Vagina (tissue), 1 donor: Measurements from ENCODE around the gene CNTROB. TPM values are rescaled to one million over a fixed set of nuclear protein-coding genes. Genes with fewer than 3 reads are reported as not detected.
A peak's percentile ranks its signal among the peaks of the same experiment; 100 is the strongest.

Experiments used
- small RNA-seq: library from RNA; depleted of rRNA; stranded (forward); fragments of <200 nt; gene quantifications from one replicate; pipeline ENCODE3, GENCODE V24; 2016
- total RNA-seq: library from RNA; depleted of rRNA; stranded (reverse); fragments of >200 nt; gene quantifications from one replicate; pipeline ENCODE4 v1.2.3, GENCODE V29; 2016

CNTROB gene
- total RNA-seq, 1 donor from 2014 or later: 20.9 TPM

Small RNAs within 50 kb of the gene (small RNA-seq; reads per million reads assigned to genes)
- gene SCARNA21: 47.6 reads per million, percentile 96 among the genes with 10 or more reads in this experiment

Other genes with a start within 250 kb of the CNTROB start
- gene TP53, start 244.7 kb upstream of the CNTROB start, total RNA-seq: 18.7 TPM
- gene WRAP53, start 243.7 kb upstream of the CNTROB start, total RNA-seq: 7.6 TPM
- gene EFNB3, start 227.0 kb upstream of the CNTROB start, total RNA-seq: 2.7 TPM
- 0.49 TPM for gene DNAH2, start 214.5 kb upstream of the CNTROB start, total RNA-seq
- 12.5 TPM for gene KDM6B, start 98.0 kb upstream of the CNTROB start, total RNA-seq
- gene TMEM88, start 77.1 kb upstream of the CNTROB start, total RNA-seq: 26.3 TPM
- 83.5 TPM for gene NAA38, start 74.6 kb upstream of the CNTROB start, total RNA-seq
- gene CYB5D1, start 74.2 kb upstream of the CNTROB start, total RNA-seq: 4.4 TPM
- gene CHD3, start 43.4 kb upstream of the CNTROB start, total RNA-seq: 128 TPM
- 2.9 TPM for gene RNF227, start 15.9 kb upstream of the CNTROB start, total RNA-seq
- gene KCNAB3, start 2.4 kb upstream of the CNTROB start, total RNA-seq: 2.7 TPM
- 74.4 TPM for gene TRAPPC1, start 260 bp upstream of the CNTROB start, total RNA-seq
- not detected for gene GUCY2D, start 70.4 kb downstream of the CNTROB start, total RNA-seq
- gene ALOX15B, start 106.9 kb downstream of the CNTROB start, total RNA-seq: 28.7 TPM
- gene ALOX12B, start 155.5 kb downstream of the CNTROB start, total RNA-seq: 15.0 TPM
- gene ALOXE3, start 186.3 kb downstream of the CNTROB start, total RNA-seq: 1.5 TPM
- gene HES7, start 191.9 kb downstream of the CNTROB start, total RNA-seq: not detected
- gene PER1, start 220.2 kb downstream of the CNTROB start, total RNA-seq: 215 TPM
- 35.6 TPM for gene VAMP2, start 230.7 kb downstream of the CNTROB start, total RNA-seq
- gene TMEM107, start 244.2 kb downstream of the CNTROB start, total RNA-seq: 20.6 TPM